HG02840 (cell line): ENCODE data around the gene HIVEP2.

Experiments used
- ATAC-seq: cut with Tn5 transposase; IDR thresholded peaks from one replicate; pipeline ENCODE4 v1.9.1; 2021; ENCODE audit warnings: mild to moderate bottlenecking, moderate library complexity, moderate number of reproducible peaks; ENCODE audit not compliant: unreplicated experiment, low FRiP score

HIVEP2 gene

GRCh38 chr6:142757852-142758628, 186.9 kb downstream of the HIVEP2 start:
- ATAC-seq: no peak

DNA sequence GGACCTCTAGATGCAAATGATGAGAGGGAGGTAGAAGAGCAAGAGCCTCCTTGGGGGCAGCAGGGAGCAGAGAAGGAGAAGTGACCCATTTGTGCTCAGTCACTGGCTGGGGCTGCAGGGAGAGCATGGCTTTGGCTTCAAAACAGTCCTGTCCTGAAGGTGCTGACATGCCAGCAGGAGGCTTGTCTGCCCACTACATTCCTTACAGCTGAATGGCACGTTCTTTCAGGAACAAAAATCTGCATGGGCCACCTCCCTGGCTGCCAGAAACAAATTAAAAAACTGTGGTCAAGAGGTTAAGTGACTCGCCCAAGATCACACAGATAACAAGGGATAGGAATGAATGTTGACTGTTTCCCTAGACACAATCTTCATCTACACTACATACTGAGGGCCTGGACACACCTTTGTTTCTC, 188.8 kb downstream of the HIVEP2 start:
- no peak for ATAC-seq

DNA sequence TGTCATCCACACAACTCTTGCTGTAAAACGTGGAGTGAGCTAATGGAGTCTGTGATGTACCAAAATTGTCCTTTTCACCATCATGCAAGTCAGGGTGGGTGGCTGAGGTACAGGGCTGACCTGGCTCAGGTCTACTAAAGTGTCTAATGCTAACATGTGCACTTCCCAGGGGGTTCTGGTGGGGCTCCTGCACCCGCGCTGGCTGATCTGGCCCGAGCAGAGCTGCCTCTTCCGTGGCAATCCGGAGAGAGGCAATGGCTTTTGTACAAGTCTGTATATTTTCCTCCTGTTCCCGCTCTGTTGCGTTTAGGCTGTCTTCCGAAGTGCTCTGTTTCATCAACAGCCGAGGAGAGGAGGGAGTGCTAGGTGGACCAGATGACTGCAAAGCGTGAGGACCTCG, 191.8 kb downstream of the HIVEP2 start:
- no peak for ATAC-seq

DNA sequence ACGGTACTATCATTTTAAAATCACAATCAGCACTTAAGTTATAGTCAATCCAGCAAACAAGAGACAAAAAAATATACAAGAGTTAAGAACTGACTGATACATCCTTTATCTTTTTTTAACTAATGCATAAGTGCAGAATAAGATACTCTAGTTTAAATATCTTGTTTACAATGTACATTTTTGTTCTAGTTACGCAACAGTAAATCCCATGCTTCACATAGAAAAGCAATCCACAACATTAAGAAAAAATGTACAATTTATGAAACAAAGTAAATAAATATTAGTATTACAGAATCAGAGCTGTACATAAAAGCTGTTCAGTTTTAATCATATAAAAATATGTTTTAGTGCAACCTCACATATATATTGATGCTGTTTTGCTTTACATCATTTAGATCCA, 192.6 kb downstream of the HIVEP2 start:
- ATAC-seq: no peak

DNA sequence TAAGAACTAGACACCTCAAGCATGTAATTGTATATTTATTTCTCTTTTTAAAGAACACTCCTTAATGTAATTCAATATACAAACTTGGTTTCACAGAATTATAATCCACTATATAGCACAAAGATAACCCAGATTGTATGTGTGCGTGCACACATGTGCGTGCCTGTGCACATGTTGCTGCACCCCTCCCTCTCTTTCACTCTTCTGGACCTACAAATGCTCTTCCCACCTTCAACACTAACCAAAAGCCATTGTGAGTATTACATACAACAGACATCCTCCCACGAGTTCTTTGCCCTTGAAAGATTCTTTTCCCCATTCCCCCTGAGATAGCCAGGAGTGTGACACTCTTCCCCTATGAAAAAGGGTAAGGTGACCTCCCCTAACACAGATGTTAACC, 193.5 kb downstream of the HIVEP2 start:
- ATAC-seq: no peak

- no peak for ATAC-seq
Observed at GRCh38 chr6:142750998-142751397, 194.0 kb downstream of the HIVEP2 start.

DNA sequence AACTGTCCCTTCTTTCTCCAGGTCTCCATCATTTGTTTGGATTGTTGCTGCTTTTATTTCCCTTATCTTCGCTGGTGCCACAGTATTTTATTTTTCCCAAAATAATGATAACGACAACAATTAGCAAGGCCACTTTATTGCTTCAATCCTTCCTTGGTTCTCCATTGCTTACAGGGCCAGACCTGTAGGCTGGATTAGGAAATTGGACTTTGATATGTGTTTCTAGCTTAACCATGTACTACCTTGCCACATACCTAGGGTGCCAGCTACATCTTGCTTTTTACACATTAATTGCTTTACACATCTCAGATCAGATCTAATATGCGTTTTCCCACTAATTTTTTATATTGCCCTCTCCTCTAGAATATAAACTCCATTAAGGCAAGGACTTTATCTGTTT, 195.4 kb downstream of the HIVEP2 start:
- ATAC-seq: no peak

GRCh38 chr6:142746524-142746923, 198.5 kb downstream of the HIVEP2 start:
- no peak for ATAC-seq

DNA sequence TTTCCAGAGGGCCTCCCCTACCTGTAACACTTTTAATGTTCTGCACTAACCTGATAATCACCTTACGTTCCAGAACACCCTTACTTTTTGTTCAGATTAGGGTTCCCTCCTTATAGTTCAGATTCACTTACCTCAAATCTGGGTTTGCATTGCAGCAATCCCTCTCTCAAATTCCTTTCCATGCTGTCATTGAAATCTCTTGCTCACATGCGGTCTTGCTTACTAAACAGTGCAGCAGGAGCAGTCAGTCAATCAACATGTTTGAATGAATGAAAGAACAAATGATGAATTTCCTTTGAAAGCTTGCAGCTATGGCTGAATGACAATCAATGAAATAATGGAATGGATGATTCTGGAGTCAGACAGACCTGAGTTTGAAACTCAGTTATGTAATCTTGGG, 200.1 kb downstream of the HIVEP2 start:
- no peak for ATAC-seq

- ATAC-seq: no peak
Observed at GRCh38 chr6:142740449-142740848, 204.5 kb downstream of the HIVEP2 start.

- no peak for ATAC-seq
Observed at GRCh38 chr6:142738731-142739130, 206.2 kb downstream of the HIVEP2 start.

GRCh38 chr6:142738035-142738396, 207.0 kb downstream of the HIVEP2 start:
- ATAC-seq: no peak

DNA sequence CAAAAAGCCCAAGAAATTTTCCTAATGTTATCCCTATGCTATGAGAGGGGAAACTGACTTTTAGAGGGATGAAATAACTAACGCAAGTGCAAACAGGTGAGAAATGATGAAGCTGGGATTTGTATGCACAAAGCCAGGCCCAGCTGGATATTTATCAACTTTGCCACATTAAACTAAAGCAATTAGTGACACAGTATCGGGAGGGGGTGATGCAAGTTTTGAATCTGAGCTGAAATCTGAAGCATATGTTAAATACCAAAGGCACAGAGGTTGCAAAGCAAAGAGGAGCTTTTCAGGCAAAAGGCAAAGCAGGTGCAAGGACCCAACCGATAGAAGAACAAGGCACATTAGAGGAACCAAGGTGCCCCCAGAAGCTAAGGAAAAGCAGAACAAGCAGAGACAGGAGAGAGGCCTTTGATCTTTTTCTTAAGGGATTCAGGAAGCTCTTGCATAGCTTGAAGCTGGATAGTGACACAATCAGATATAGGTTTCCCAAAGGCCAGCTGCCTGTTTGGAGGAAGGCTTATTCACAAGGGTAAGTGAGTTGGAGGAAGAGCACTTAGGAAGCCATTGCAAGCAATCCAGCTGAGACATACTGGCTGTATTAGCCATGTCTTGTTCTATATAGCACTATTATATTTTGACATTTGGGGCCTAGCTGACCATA, 207.5 kb downstream of the HIVEP2 start:
- no peak for ATAC-seq

DNA sequence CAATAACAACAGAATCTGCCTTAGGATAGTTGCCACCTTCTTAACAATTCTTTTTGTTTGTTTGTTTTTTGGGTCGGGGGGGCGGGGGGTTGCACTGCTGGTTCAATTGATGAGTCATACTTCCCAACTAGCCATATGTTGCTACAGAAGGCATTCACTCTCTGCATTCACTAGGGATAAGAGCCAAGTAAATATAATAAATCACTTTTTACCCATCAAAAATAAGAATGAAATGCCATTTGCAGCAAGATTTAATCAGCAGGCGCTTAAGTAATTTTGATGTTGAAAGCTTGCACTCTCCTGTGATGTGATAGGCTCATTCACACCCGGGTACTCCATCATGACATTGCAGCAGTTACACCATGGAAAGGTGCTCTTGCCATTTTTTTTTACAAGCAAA, 209.8 kb downstream of the HIVEP2 start:
- no peak for ATAC-seq

DNA sequence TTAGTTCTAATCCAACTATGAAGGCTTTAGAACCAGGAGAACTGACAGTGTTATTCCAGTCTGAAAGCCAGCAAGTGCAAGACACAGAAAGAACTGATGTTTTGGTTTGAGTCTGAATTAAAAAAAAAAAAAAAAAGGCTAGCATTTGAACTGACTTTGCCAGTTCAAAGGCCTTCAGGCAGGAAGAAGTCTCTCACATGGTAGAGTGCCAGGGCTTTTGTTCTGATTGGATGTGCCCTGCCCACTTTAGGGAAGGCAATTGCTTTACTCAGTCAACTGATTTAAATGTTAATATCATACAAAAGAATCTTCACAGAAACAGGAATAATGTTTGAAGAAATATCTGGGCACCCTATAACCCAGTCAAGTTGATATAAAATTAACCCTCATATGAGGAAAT, 212.2 kb downstream of the HIVEP2 start:
- ATAC-seq: no peak

GRCh38 chr6:142731611-142732010, 213.4 kb downstream of the HIVEP2 start:
- ATAC-seq: no peak

GRCh38 chr6:142729618-142730017, 215.4 kb downstream of the HIVEP2 start:
- no peak for ATAC-seq

- ATAC-seq: no peak
Observed at GRCh38 chr6:142728910-142729481, 216.0 kb downstream of the HIVEP2 start.

DNA sequence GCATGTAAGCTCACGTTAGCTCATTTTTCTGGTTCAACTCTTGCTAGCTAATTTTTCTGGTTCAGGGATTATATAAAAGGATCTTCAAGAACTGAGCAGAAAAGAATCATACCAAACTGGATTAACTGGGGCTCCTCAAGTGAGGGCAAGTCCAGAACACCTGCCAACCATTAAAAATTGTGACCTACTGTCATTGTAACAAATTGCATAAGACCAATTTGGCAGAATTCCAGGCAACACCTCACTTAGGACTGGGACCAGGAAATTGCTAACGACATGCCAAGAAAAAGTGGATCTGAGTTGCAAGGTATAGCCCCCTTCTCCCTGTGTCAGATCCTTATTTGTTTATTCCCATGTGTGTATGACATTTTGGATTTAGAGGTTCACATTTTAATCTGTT, 216.6 kb downstream of the HIVEP2 start:
- ATAC-seq: no peak

GRCh38 chr6:142726616-142727015, 218.4 kb downstream of the HIVEP2 start:
- ATAC-seq: no peak

DNA sequence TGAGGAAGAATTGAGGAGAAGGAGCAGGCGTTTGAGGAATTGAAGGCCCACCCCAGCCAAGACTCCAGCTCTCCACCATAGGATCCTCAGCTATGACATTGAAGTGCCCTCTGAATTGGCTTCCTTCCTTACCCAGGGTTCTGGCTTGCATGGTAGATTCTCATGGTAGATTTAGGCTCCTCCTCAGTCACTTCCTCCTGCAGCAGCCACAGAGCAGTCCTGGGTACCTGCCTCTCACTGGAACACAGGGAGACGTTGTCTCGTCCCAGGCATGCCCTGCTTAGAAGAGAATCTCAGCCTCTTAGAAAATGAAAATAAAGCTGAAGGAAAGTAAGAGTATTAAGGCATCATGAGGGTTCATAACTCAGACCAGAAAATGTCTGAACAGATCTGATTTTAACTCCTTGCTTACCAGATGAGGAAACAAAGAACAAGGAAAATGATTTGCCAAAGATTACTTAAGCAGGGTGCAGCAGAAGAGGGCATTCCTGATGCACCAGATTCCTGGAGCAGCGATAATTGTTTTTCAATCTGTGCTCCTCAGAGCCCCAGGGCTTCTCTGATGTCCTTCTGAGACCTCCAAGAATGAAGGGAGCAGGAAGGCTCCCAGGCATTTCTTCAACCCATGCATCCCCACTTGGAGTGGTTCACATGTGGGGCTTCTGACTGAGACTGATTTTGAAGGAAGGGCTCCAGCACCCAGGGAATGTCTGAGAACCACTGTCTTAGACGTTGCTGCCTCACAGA, 219.8 kb downstream of the HIVEP2 start:
- ATAC-seq: no peak
